Activated gamma-delta T cell (primary cell): Measurements from ENCODE around the gene SLC44A5.
"Not testable (repeated sequence)": the region's sequence is repeated elsewhere in the genome, so short reads cannot be mapped to it uniquely, and the experiment has no call there.

Experiments used
- DNase-seq: peaks from one replicate; lab custom pipeline; 2025; lab: John Stamatoyannopoulos, UW

Gene SLC44A5

GRCh38 chr1:75521658-75522057, 89.3 kb downstream of the SLC44A5 start:
- no peak for DNase-seq

DNA sequence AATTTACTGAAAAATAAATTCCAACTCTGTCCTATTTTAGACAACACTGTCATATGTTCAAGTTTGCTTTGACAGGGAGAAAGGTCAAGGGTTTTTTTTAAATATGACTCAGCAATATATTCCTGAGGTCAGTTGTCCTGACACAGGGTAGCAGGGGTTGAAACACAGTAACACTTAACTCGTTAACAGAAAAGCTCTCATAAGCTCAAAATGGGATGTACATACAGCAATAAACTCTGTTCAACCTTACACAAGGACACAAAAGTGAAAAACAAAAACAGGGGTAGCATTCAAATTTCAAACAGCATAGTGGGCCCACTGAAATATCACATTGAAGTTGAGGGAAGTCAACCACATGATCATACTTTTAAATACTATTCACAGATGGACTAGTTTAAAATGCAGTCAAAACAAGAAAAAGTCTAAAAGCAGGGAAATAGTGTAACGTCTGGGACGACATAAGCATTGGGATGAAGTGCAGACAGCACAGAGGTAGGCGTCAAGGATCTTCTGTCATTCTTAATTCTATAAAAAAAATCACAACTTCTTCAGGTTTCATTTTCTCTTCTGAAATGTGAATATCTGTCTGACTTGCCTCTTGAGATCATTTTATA, 89.9 kb downstream of the SLC44A5 start:
- no peak for DNase-seq

DNA sequence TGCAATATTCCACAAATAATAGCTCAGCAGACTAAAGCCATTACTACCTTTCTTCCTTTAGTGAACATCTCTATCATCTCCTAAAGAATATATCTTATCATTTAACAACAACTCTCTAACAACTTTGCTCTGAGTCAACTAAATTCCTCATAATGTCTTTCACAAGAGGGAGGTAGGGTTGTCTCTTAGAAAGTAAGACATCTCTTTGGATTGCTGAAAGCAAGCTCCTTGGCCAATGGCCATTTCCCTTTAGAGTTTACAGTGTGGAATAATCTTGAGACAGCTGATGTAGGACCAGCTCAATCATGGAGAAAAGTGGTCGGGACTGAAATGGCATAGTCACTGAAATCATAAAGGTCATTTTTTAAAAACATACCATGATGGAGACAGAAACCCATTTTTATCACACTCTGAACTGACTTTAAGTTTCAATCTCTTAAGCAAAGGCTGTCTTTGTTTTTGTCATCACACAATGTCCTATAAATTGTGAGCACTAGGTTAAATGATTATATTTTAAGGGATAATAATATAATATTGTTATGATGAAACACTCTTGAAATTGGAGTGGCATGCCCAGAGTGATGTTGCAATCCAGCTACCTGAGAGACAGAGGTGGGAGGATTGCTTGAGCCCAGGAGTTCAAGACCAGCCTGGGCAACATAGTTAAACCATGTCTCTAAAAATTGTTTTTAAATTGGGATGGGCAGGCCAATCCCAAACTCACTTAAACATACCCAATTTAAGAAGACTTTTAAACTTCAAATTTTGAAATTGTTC, 91.1 kb downstream of the SLC44A5 start:
- no peak for DNase-seq

GRCh38 chr1:75518686-75519085, 92.2 kb downstream of the SLC44A5 start:
- DNase-seq, result no peak

DNA sequence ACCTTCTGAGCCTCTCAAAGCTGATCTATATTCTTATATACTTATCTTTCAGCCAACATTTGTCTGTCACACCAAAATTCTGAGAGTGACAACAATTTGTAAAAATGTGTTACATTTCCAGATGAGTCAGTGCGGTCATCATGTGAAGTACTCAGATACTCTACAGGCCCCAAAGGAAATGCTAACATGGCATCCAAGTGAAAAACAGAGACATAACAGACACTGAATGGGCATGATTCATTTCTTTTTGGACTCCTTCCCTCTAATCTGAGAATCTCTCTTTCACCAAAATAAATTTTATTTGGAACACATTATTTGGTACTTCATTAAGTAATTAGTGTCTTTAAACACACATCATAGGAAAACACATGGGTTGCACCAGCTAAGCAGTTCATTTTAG, 96.6 kb downstream of the SLC44A5 start:
- DNase-seq, result no peak

DNA sequence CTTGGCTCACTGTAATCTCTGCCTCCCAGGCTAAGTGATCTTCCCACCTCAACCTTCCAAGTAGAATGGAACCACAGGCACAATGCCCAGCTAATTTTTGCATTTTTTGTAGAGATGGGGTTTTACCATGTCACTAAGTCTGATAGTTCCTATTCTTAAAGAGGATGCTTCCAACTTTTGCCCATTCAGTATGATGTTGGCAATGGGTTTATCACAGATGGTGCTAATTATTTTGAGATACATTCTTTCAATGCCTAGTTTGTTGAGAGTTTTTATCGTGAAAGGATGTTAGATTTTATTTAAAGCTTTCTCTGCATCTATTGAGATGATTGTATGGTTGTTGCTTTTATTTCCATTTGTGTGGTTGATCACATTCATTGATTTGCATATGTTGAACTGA, 103.9 kb downstream of the SLC44A5 start:
- DNase-seq, result no peak

DNA sequence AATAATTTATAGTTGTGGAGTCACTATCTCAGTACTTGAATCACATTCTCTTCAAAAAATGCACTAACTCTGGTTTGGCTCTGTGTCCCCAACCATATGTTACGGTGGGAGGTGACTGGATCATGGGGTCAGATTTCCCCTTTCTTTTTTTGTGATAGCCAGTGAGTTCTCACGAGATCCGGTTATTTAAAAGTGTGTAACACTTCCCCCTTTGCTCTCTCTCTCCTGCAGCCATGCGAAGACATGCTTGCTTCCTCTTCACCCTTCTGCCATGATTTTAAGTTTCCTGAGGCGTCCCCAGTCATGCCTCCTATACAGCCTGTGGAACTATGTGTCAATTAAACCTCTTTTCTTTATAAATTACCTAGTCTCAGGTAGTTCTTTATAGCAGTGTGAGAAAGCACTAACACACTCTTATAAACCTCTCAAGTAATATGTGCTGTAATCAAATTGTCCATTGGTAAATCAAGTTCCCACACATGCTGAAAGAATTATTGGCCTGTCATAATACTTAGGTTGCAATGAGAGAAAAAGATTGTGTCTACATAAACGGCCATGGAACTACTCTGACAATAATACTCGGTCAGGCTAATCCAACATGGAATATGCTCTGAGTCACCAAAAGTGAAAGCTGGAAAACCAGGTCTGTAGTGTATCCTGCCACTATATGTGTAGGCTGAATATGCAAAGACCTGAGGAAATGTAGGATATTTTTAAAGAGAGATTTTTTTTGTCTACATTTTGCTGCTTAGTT, 107.5 kb downstream of the SLC44A5 start:
- no peak for DNase-seq

- no peak for DNase-seq
Observed at GRCh38 chr1:75502776-75503175, 108.1 kb downstream of the SLC44A5 start.

GRCh38 chr1:75501577-75502295, 109.2 kb downstream of the SLC44A5 start:
- DNase-seq, result no peak

GRCh38 chr1:75492011-75492410, 118.9 kb downstream of the SLC44A5 start:
- no peak for DNase-seq

DNA sequence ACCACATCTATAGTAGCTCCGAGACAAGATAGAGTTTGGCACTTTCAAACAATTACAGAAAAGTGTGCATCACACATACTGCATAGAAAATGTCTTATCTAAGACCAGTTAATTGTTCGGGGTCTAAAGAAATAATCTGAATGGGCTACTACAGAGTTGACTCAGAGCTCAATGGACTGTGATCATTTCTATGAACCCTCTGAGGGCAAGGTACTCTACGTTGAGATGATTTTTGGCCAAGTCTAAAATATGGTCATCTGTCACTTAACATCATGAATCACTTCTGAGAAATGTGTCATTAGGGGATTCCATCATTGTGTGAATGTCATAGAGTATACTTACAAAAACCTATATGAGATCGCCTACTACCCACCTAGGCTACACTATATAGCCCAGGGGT, 123.5 kb downstream of the SLC44A5 start:
- DNase-seq, result no peak

DNA sequence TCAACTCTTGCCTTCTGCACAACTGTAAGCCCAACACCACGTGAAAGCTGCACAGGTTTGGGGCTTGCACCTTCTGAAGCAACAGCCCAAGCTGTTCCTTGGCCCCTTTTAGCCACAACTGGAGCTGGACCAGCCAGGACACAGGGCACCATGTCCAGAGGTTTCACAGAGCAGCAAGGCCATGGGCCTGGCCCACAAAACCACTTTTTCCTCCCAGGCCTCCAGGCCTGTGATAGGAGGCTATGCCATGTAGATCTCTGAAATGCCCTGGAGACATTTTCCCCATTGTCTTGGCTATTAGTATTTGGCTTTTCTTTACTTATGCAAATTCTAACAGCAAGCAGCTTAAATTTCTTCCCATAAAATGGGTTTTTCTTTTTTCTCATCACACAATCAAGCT, 126.1 kb downstream of the SLC44A5 start:
- DNase-seq, result no peak

DNA sequence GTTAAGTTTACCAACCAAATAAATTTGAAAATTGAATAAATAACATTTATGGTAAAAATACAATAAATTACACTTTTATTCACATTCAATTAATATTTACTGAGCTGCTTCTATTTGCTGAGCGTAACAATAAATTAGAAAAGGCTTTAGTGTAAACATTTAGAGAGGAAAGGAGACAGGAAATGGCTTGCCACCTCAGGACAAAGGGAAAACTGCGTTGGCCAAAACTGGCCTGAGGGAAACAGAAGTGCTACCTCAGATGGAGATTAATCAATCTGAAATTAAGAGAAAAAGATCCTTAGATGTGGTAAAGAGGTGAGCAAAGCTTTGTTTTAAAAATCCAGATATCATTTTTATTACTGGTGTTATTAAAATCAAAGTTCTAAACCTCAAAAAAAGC, 128.0 kb downstream of the SLC44A5 start:
- DNase-seq, result no peak

GRCh38 chr1:75476486-75476885, 134.4 kb downstream of the SLC44A5 start:
- DNase-seq, result not testable (repeated sequence)

DNA sequence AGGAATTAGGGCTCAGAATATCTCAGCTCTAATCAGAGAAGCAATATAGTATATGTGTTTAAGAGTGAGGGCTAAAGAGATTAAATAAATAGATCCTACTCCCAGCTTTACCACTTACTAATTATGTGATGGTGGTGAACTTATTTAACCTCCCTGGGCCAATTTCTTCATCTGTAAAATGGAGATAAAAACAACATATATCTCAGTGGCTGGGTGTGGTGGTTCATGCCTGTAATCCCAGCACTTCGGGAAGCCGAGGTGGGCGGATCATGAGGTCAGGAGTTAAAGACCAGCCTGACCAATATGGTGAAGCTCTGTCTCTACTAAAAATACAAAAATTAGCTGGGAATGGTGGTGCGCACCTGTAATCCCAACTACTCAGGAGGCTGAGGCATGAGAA, 135.2 kb downstream of the SLC44A5 start:
- DNase-seq, result no peak

DNA sequence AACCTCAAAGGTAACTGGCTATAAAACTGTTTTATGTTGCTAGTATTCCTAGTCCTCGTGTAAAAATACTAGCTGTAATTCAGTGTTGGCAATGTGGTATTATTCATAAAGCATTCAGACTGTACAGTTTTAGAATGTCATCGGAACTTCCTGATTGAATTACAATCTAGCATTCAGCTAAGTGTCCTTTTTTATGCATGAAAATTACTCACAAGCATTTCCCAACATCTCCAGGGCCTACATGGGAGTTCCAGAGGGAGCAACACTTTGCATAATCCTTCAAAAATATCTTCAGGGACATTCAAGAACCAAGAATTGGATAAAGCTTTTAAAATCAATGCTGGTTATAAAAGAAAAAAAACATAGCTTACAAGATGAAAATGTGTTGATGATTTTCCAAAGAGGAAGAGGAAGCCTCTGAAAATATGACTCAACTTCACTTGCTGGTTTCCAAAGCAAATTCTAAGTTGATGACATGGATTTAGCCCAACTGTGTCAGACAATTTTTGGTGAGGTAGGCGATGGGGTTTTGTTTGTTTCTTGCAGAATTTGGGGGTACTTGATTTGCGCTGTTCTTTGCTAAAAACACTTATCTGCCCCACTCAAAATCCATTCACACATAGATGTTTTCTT, 137.8 kb downstream of the SLC44A5 start:
- DNase-seq, result no peak

DNA sequence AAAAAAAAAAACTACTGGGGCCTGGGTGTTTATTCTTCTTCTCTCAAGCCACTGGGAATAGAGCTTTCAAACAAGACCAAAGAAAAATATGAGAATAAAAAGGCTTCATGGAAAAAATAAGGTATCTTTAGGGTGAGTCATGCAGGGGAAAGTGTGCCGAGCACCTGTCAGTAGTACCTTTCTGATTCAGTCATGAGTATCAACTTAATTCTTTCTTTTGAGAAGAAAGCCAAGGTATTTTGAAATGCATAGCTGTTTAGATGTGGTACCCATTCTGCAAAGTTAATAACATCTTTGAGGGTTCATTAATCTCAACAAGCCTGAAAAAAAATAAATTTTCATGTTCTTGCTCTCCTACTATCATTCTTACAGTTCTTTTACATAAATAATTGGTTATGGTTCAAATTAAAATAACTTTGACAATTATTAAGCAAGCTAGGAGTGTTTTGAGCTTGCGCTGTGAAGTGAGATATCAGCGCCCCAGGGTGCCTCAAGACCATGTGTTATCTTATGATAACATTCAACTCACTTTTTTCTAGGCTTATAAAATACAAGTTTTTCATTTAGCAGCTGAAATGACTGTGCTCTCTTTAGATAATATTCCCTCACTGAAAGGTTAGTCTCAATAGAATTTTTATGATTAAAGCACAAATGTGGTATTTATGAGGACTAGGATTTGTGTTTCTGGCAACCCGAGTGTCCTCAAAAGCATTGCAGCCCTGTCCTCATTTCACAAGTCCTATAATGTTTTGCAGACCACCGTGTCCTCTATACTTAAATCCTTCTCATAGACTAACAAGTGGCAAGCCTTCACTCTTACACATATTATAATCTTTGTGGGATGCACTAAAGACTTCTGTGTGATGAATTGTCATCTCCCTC, 138.6 kb downstream of the SLC44A5 start:
- no peak for DNase-seq

- no peak for DNase-seq
Observed at GRCh38 chr1:75471252-75471651, 139.7 kb downstream of the SLC44A5 start.

- no peak for DNase-seq
Observed at GRCh38 chr1:75470448-75470847, 140.5 kb downstream of the SLC44A5 start.

DNA sequence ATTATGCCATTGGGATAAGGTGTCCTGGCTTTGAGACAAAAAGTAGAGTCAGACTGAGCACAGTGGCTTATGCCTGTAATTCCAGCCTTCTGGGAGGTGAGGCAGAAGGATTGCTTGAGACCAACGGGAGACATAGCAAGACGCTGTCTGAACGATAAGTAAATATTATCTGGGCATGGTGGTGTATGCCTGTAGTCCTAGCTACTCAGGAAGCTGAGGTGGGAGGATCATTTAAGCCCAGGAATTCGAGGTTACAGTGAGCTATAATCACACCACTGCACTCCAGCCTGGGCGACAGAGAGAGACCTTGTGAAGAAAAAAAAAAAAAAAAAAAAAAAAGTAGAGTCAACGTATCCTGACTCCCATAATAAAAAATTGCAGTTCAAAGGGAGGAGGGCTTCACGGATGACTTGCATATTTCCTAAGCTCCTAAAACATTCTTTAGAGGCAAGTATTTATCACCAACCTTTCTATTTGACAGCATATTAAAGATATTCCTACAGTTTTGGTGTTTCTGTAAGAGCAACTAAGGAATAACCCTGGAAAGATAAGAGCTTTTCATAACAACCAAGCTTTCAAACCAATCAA, 141.2 kb downstream of the SLC44A5 start:
- DNase-seq, result no peak
